CD4-positive, alpha-beta memory T cell (primary cell): ENCODE measurements around the gene KRTAP10-5. TPM values are rescaled to one million over a fixed set of nuclear protein-coding genes. Genes with fewer than 3 reads are reported as not detected.

Source experiments
- CTCF ChIA-PET: fragments of 350-600 bp; sonication (Branson Sonifier 250); formaldehyde crosslinking; loops from one replicate; lab custom pipeline; 2021; ENCODE audit warnings: inconsistent platforms; ENCODE audit not compliant: partially characterized antibody; lab: Charles Lee
- POLR2A ChIA-PET: fragments of 350-600 bp; sonication (Branson Sonifier 250); formaldehyde crosslinking; loops from one replicate; lab custom pipeline; 2021; ENCODE audit not compliant: partially characterized antibody; lab: Charles Lee
- DNase-seq, 5 donors: peaks; one replicate each; pipeline versions ENCODE4 v3.0.0 to v3.0.0-alpha.2; 2020 to 2022; ENCODE audit warnings: mixed read lengths in 1 of 5
- H3K27ac ChIP-seq: one replicate; pipeline ENCODE4 v1.7.0; 2013; ENCODE audit warnings: low read depth, low read length
- H3K27me3 ChIP-seq: 2 replicates; pipeline ENCODE4 v1.7.0; 2013; ENCODE audit warnings: mild to moderate bottlenecking, low read length, moderate library complexity; ENCODE audit not compliant: insufficient read depth
- H3K36me3 ChIP-seq: 2 replicates; pipeline ENCODE4 v1.7.0; 2013; ENCODE audit warnings: mild to moderate bottlenecking, low read length, moderate library complexity; ENCODE audit not compliant: insufficient read depth
- H3K4me1 ChIP-seq: 2 replicates; pipeline ENCODE4 v1.7.0; 2013; ENCODE audit warnings: mild to moderate bottlenecking, low read length, moderate library complexity; ENCODE audit not compliant: insufficient read depth
- H3K4me3 ChIP-seq, 2 donors: one replicate each; pipeline ENCODE4 v1.7.0; 2013; ENCODE audit warnings: low read length in 2 of 2, mild to moderate bottlenecking in 1 of 2
- H3K9me3 ChIP-seq, 2 donors: one replicate each; pipeline ENCODE4 v1.7.0; 2013; ENCODE audit warnings: low read length in 2 of 2, control low read depth in 1 of 2; ENCODE audit not compliant: control insufficient read depth in 1 of 2
- H3K27ac Mint-ChIP-seq, 7 donors: one replicate each; pipeline ENCODE4 v1.8.0; 2020 to 2021; ENCODE audit warnings: mixed read lengths in 7 of 7, mild to moderate bottlenecking in 6 of 7, inconsistent platforms in 3 of 7, moderate library complexity in 3 of 7
- H3K27me3 Mint-ChIP-seq, 2 donors: one replicate each; pipeline ENCODE4 v1.8.0; 2020 to 2021; ENCODE audit warnings: mixed read lengths in 2 of 2
- H3K36me3 Mint-ChIP-seq, 2 donors: one replicate each; pipeline ENCODE4 v1.8.0; 2020 to 2021; ENCODE audit warnings: mixed read lengths in 2 of 2, inconsistent platforms in 1 of 2, mild to moderate bottlenecking in 1 of 2
- H3K4me1 Mint-ChIP-seq, 4 donors: one replicate each; pipeline ENCODE4 v1.8.0; 2020 to 2021; ENCODE audit warnings: mixed read lengths in 4 of 4, mild to moderate bottlenecking in 1 of 4
- H3K4me3 Mint-ChIP-seq, 8 donors: one replicate each; pipeline ENCODE4 v1.8.0; 2020 to 2021; ENCODE audit warnings: mixed read lengths in 8 of 8, mild to moderate bottlenecking in 7 of 8, moderate library complexity in 6 of 8, inconsistent platforms in 3 of 8
- H3K9me3 Mint-ChIP-seq, 8 donors: one replicate each; pipeline ENCODE4 v1.8.0; 2020 to 2021; ENCODE audit warnings: mixed read lengths in 8 of 8, mild to moderate bottlenecking in 5 of 8, inconsistent platforms in 3 of 8, moderate library complexity in 1 of 8
- intact Hi-C: fragments of 100-400 bp; cut with micrococcal nuclease; formaldehyde crosslinking; loops from one replicate; pipeline ENCODE4 v1.15.1; 2023
- polyA plus RNA-seq, 2 donors: library from polyadenylated mRNA; unstranded; fragments of 300-500 nt; fragmentation: Illumina TruSeq; gene quantifications; one replicate each; pipeline ENCODE4 v1.2.3, GENCODE V29; 2021
- total RNA-seq, 2 experiments: library from RNA; stranded (reverse); gene quantifications; one replicate each; pipeline ENCODE4 v1.2.3, GENCODE V29; 2021

The KRTAP10-5 gene
- total and polyA plus RNA-seq, 4 experiments from 2014 or later: not detected

GRCh38 chr21:44598061-44598460 lies 17.7 kb upstream of the KRTAP10-5 start:
- H3K27ac Mint-ChIP-seq: no peak overlapping the region
- POLR2A ChIA-PET: no interaction called here
- intact Hi-C loops: no loop called here
- no peak for DNase-seq
- peaks cover 7 to 11% of the 10 kb centered on the region in 2 donors for H3K27me3 Mint-ChIP-seq
- H3K4me3 Mint-ChIP-seq: no peak overlapping the region
- Histone ChIP-seq H3K27ac (no peak overlapping the region), H3K4me1 (no peaks in the 10 kb centered on the region), H3K27me3 (no peaks in the 10 kb centered on the region), H3K4me3 (no peak overlapping the region), H3K9me3 (no peaks in the 10 kb centered on the region), H3K36me3 (no peaks in the 10 kb centered on the region)
- H3K4me1 Mint-ChIP-seq: peaks cover 0 to 5% (median 3%) of the 10 kb centered on the region in 4 donors
- CTCF ChIA-PET: no interaction called here
- H3K36me3 Mint-ChIP-seq: no peaks in the 10 kb centered on the region
- peaks cover 0 to 12% (median 5%) of the 10 kb centered on the region in 8 donors for H3K9me3 Mint-ChIP-seq

GRCh38 chr21:44596068-44596725 lies 15.8 kb upstream of the KRTAP10-5 start:
- ChIA-PET CTCF (interaction anchor here (2.5 kb wide), 1 partner anchor 86 kb away, joined by 10 read pairs; no protein-coding TSS in a partner anchor), POLR2A (no interaction called here)
- no peak overlapping the region for H3K4me3 Mint-ChIP-seq
- H3K27ac ChIP-seq: no peak overlapping the region
- H3K27me3 ChIP-seq: no peaks in the 10 kb centered on the region
- H3K9me3 ChIP-seq: no peaks in the 10 kb centered on the region
- H3K4me1 ChIP-seq: no peaks in the 10 kb centered on the region
- DNase-seq: no peak
- no peak overlapping the region for H3K4me3 ChIP-seq
- peaks cover 0 to 12% (median 5%) of the 10 kb centered on the region in 8 donors for H3K9me3 Mint-ChIP-seq
- H3K27ac Mint-ChIP-seq: no peak overlapping the region
- no peaks in the 10 kb centered on the region for H3K36me3 ChIP-seq
- intact Hi-C loops: no loop called here
- H3K4me1 Mint-ChIP-seq: peaks cover 0 to 8% (median 3%) of the 10 kb centered on the region in 4 donors
- no peaks in the 10 kb centered on the region for H3K36me3 Mint-ChIP-seq
- peaks cover 2 to 12% of the 10 kb centered on the region in 2 donors for H3K27me3 Mint-ChIP-seq

- ChIA-PET CTCF (interaction anchor here (2.5 kb wide), 1 partner anchor 85 kb away, joined by 10 read pairs; no protein-coding TSS in a partner anchor), POLR2A (no interaction called here)
- Mint-ChIP-seq H3K4me1 (peaks cover 0 to 8% (median 3%) of the 10 kb centered on the region in 4 donors), H3K27ac (no peak overlapping the region), H3K36me3 (no peaks in the 10 kb centered on the region), H3K9me3 (peaks cover 0 to 12% (median 5%) of the 10 kb centered on the region in 8 donors), H3K27me3 (peaks cover 2 to 12% of the 10 kb centered on the region in 2 donors), H3K4me3 (no peak overlapping the region)
- no peaks in the 10 kb centered on the region for H3K27me3 ChIP-seq
- H3K27ac ChIP-seq: no peak overlapping the region
- H3K9me3 ChIP-seq: no peaks in the 10 kb centered on the region
- intact Hi-C loops: no loop called here
- H3K36me3 ChIP-seq: no peaks in the 10 kb centered on the region
- H3K4me3 ChIP-seq: no peak overlapping the region
- no peak for DNase-seq
- H3K4me1 ChIP-seq: no peaks in the 10 kb centered on the region
These were observed 15.1 kb upstream of the KRTAP10-5 start for GRCh38 chr21:44595524-44595923.

GRCh38 chr21:44594406-44594916 lies 14.1 kb upstream of the KRTAP10-5 start:
- H3K4me1 Mint-ChIP-seq: peaks cover 0 to 8% (median 3%) of the 10 kb centered on the region in 4 donors
- Histone ChIP-seq H3K36me3 (no peaks in the 10 kb centered on the region), H3K9me3 (no peaks in the 10 kb centered on the region), H3K27ac (no peak overlapping the region), H3K4me3 (no peak overlapping the region), H3K27me3 (no peaks in the 10 kb centered on the region), H3K4me1 (no peaks in the 10 kb centered on the region)
- intact Hi-C loops: no loop called here
- ChIA-PET CTCF (interaction anchor here (0.7 kb wide), 2 partner anchors 166 to 198 kb away, joined by 3 to 4 read pairs; no protein-coding TSS in a partner anchor), POLR2A (no interaction called here)
- H3K9me3 Mint-ChIP-seq: peaks cover 0 to 12% (median 5%) of the 10 kb centered on the region in 8 donors
- peaks cover 2 to 12% of the 10 kb centered on the region in 2 donors for H3K27me3 Mint-ChIP-seq
- H3K36me3 Mint-ChIP-seq: no peaks in the 10 kb centered on the region
- no peak overlapping the region for H3K4me3 Mint-ChIP-seq
- peak overlapping the region in 2 of 7 donors; percentile 13 to 41 for H3K27ac Mint-ChIP-seq
- DNase-seq: no peak

GRCh38 chr21:44593598-44594405 lies 13.4 kb upstream of the KRTAP10-5 start:
- peak overlapping the region in 2 of 7 donors; percentile 24 to 59 for H3K27ac Mint-ChIP-seq
- peaks cover 0 to 9% (median 4%) of the 10 kb centered on the region in 8 donors for H3K9me3 Mint-ChIP-seq
- Histone ChIP-seq H3K36me3 (no peaks in the 10 kb centered on the region), H3K9me3 (no peaks in the 10 kb centered on the region), H3K4me3 (no peak overlapping the region), H3K27me3 (no peaks in the 10 kb centered on the region), H3K4me1 (no peaks in the 10 kb centered on the region), H3K27ac (no peak overlapping the region)
- intact Hi-C loops: no loop called here
- H3K27me3 Mint-ChIP-seq: peaks cover 2 to 13% of the 10 kb centered on the region in 2 donors
- ChIA-PET POLR2A (no interaction called here), CTCF (interaction anchor here (0.7 kb wide), 1 partner anchor 199 kb away, joined by 3 read pairs; no protein-coding TSS in a partner anchor)
- no peak overlapping the region for H3K4me3 Mint-ChIP-seq
- H3K36me3 Mint-ChIP-seq: no peaks in the 10 kb centered on the region
- no peak for DNase-seq
- H3K4me1 Mint-ChIP-seq: peaks cover 0 to 8% (median 3%) of the 10 kb centered on the region in 4 donors

- Mint-ChIP-seq H3K27ac (peak within 1 kb of the TSS in 2 of 7 donors; percentile 24 to 25), H3K36me3 (no peaks in the 10 kb centered on the region), H3K27me3 (peaks cover 0 to 9% of the 10 kb centered on the region in 2 donors), H3K4me3 (no peak within 1 kb of the TSS), H3K4me1 (peaks cover 0 to 8% (median 3%) of the 10 kb centered on the region in 4 donors), H3K9me3 (no peaks in the 10 kb centered on the region)
- Histone ChIP-seq H3K9me3 (no peaks in the 10 kb centered on the region), H3K27ac (no peak within 1 kb of the TSS), H3K4me3 (no peak within 1 kb of the TSS), H3K36me3 (no peaks in the 10 kb centered on the region), H3K27me3 (no peaks in the 10 kb centered on the region), H3K4me1 (no peaks in the 10 kb centered on the region)
- ChIA-PET POLR2A (no interaction called here), CTCF (no interaction called here)
- intact Hi-C loops: no loop called here
- DNase-seq: no peak
These were observed 12.3 kb upstream of the KRTAP10-5 start, which contains the start of gene KRTAP10-6 for GRCh38 chr21:44592446-44593311. TSS of gene KRTAP10-6 (minus strand) at chr21:44592505. CDS start at chr21:44592484, 21 bp downstream.
